GM10248 (cell line): ENCODE results near the gene ORM2.

Experiments
- CTCF ChIA-PET: fragments of 300-600 bp; sonication (Branson Sonifier 250); formaldehyde crosslinking; extraction: SDS; loops from one replicate; lab custom pipeline; 2021; ENCODE audit warnings: antibody characterized with exemption; lab: Yijun Ruan, JAX
- POLR2A ChIA-PET: fragments of 350-650 bp; sonication (Branson Sonifier 250); formaldehyde crosslinking; extraction: SDS; loops from one replicate; lab custom pipeline; 2020; ENCODE audit warnings: antibody characterized with exemption; lab: Yijun Ruan, JAX
- DNase-seq: peaks from one replicate; pipeline ENCODE4 v3.0.0; 2012; ENCODE audit errors: extremely low spot score
- CTCF ChIP-seq: IDR thresholded peaks from 2 replicates; pipeline ENCODE4 v1.5.1; 2012; ENCODE audit warnings: mild to moderate bottlenecking, low read depth; ENCODE audit errors: extremely low read depth, missing control alignments, control extremely low read depth

Gene ORM2

DNA sequence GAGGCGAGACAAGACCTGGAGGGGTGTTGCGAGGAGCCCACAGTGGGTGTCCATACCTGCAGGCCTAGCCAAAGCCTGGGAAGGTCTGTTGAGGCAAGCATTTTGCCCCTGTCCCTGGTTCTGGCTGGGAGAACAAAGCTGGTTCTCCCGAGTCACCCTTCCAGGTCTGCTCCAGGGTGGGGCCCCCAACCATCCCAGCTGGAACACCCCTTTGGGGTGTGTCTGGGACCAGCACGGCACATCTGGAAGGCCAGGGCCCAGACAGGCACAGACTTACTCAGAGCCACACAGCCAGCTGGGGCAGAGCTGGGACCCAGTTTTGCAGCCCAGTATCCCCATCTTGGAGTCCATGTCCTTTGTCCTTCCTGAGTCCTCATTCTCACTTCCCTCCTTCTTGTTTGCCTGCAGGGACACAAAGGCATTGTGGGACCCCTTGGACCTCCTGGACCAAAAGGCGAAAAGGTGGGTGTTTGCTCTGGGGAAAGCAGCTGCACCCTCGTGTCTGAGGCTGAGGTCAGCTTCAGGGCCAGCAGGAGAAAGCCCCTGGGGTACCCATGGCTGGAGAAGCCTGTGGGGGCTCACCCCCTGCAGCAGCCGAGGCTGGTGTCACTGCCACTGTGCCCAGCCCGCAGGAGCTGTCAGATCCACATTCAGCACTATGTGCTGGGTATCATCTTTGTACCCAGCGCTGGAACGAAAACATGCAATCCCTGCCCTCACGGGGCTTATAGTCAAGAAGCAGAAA, 45.2 kb upstream of the ORM2 start:
- no peak for DNase-seq
- ChIA-PET POLR2A (no interaction called here), CTCF (no interaction called here)
- no peak for TF ChIP-seq CTCF

GRCh38 chr9:114285166-114285867, 44.4 kb upstream of the ORM2 start:
- ChIA-PET CTCF (interaction anchor here (1.2 to 4.0 kb wide), 2 partner anchors 15 to 177 kb away, joined by 4 to 12 read pairs; no protein-coding TSS in a partner anchor), POLR2A (no interaction called here)
- no peak for DNase-seq
- TF ChIP-seq CTCF = no peak

DNA sequence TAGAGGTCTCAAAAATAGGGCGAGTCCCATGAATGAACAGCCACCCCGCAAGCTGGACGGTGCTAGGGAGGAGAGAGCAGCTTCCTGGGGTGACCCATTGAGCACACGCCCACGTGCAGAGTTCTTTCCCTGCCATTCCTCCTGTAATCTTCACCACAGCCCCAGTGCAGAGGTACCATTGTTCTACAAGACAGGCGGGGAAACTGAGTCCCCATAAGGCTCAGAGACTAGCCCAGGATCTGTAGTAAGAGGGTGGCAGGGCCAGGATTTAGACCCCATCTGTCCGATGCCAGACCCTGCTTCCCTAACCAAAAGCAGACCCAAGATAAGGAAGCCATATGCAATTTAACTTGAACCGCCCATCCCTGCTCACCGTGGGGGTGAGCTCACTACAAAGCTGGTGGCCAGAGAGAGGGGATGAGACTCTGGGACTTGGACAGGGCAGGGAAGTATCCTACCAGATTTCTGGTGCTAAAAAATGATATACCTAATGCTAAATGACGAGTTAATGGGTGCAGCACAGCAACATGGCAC, 43.5 kb upstream of the ORM2 start:
- POLR2A ChIA-PET = no interaction called here
- DNase-seq = no peak
- TF ChIP-seq CTCF = no peak
- CTCF ChIA-PET = interaction anchor here (1.2 to 4.0 kb wide), 2 partner anchors 15 to 178 kb away, joined by 4 to 12 read pairs; no protein-coding TSS in a partner anchor

DNA sequence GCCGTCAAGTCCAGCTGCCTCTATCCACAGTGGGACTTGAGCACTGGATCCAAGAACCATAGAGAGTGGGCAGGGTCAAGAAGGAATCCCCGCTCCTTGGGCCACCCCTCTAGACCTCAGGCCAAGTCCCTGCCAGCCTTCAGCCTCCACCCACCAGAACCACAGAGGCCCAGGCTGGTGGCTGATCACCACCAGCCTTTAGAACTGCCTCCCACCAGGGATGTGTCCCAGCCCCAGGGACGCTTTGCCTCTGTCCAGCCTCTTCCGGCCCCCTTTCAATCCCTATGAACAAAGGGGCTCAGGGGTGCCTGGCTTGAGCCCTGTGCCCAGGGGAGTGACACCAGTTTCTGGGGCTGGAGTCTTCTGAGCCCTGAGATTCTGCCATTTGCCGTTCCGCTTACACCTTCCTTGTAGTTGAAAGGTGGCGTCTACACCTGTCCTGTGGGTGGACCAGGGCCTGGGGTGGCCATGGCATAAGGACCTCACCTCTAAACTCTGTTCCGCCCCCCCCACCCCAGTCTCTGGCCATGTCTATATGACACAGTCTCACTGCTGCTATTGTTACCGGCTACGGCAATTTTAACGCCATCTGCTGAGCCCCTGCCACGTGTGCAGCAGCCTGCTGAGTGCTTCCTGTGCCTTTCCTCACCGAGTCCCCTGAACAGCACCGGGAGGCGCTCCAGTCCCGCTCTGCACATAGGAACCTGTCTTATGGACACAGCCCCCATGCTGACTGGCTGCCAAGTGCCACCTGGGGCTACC, 42.5 kb upstream of the ORM2 start:
- POLR2A ChIA-PET = no interaction called here
- CTCF ChIA-PET = interaction anchor here (1.1 to 7.7 kb wide), 4 partner anchors 25 to 204 kb away, joined by 3 to 80 read pairs (median 8); partner anchors contain the start of gene COL27A1
- no peak for DNase-seq
- TF ChIP-seq CTCF = no peak

DNA sequence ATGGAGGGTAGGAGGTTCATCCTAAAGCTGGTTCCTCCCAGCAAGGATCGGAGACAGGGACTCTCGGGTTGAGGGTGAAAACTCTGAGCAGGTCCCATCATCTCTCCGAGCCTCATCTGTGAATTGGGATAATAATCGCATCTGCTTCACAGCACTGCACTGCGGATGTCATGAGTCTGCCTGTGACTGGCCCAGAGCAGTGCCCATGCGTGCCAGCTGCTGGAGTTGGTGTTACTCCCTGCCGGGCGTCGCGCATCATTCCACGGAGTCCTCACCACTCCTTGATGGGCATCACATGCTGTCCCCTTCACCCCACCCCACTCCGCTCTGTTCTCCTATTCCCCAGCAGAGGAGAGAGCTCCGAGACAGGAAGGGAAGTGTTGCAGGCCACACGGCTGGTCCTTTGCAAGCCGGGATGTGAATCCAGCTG, 41.9 kb upstream of the ORM2 start:
- POLR2A ChIA-PET = no interaction called here
- no peak for DNase-seq
- no peak for TF ChIP-seq CTCF
- CTCF ChIA-PET = interaction anchor here (1.1 to 7.7 kb wide), 4 partner anchors 25 to 205 kb away, joined by 3 to 80 read pairs (median 8); partner anchors contain the start of gene COL27A1
